Muscle layer of colon (tissue), 2 donors: Measurements from ENCODE around the gene DHRS9.

Experiments used
- H3K27ac ChIP-seq: one replicate; pipeline ENCODE4 v1.7.0; 2013; ENCODE audit warnings: low read depth, mild to moderate bottlenecking, low read length, moderate library complexity
- H3K27me3 ChIP-seq, 2 donors: one replicate each; pipeline ENCODE4 v1.7.0; 2013; ENCODE audit warnings: low read length in 2 of 2, mild to moderate bottlenecking in 2 of 2; ENCODE audit not compliant: insufficient read depth in 2 of 2, control insufficient read depth in 1 of 2
- H3K36me3 ChIP-seq: one replicate; pipeline ENCODE4 v1.7.0; 2013; ENCODE audit warnings: mild to moderate bottlenecking, low read length; ENCODE audit not compliant: insufficient read depth
- H3K4me1 ChIP-seq: one replicate; pipeline ENCODE4 v1.7.0; 2013; ENCODE audit warnings: mild to moderate bottlenecking, low read length; ENCODE audit not compliant: insufficient read depth
- H3K4me3 ChIP-seq, 2 donors: one replicate each; pipeline ENCODE4 v1.7.0; 2013; ENCODE audit warnings: low read length in 2 of 2, low read depth in 1 of 2, mild to moderate bottlenecking in 1 of 2, moderate library complexity in 1 of 2
- H3K9ac ChIP-seq: one replicate; pipeline ENCODE4 v1.7.0; 2013; ENCODE audit warnings: low read length
- H3K9me3 ChIP-seq: one replicate; pipeline ENCODE4 v1.7.0; 2013; ENCODE audit warnings: mild to moderate bottlenecking, low read length
- donor health status: abdominal sarcoma.
- donor health status: Adenocarcinoma of cecum.

DHRS9 gene

DNA sequence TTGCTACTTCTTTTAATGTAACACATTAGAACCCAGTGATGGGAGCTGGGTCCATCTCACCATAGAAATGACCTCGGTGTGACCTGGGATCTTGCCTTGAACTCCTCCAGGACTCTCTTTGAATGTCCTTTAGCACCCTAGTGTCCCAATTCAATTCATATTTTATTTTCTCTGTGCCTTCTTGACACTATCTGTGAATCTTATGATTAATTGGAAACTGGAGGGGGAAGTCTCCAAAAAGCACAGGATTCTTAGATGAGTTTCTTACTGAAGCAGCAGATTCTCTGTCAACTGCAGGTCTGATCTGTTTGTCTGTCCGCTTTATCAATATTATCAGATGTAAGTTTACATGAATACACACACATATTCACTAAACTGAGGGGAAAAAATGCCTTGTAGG is 470 bp downstream of the DHRS9 start:
- Histone ChIP-seq H3K9me3 (no peaks in the 10 kb centered on the region), H3K36me3 (no peaks in the 10 kb centered on the region), H3K4me1 (no peaks in the 10 kb centered on the region), H3K4me3 (no peak overlapping the region), H3K27me3 (no peaks in the 10 kb centered on the region), H3K9ac (no peak overlapping the region), H3K27ac (no peak overlapping the region)

DNA sequence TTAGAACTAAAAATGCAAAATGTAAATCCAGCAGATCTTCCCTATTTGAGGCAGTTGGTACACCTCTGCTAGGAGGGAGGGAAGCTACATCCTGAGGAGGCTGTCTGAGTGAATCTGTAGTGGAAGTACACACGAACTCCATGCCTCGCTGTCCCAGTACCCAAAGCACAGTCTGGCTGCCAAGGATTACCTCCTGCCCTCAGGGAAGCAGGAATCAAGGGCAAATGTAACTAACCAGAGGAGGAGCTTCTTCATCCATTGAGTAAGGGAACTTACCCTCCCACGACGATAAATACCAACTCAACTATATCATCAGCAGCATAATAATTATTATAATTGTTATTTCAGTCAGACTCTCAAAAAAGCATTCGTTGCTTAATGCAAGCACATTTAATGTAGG is 2.1 kb downstream of the DHRS9 start:
- Histone ChIP-seq H3K27me3 (no peaks in the 10 kb centered on the region), H3K4me3 (no peak overlapping the region), H3K9me3 (no peaks in the 10 kb centered on the region), H3K36me3 (no peaks in the 10 kb centered on the region), H3K4me1 (no peaks in the 10 kb centered on the region), H3K27ac (no peak overlapping the region), H3K9ac (no peak overlapping the region)

DNA sequence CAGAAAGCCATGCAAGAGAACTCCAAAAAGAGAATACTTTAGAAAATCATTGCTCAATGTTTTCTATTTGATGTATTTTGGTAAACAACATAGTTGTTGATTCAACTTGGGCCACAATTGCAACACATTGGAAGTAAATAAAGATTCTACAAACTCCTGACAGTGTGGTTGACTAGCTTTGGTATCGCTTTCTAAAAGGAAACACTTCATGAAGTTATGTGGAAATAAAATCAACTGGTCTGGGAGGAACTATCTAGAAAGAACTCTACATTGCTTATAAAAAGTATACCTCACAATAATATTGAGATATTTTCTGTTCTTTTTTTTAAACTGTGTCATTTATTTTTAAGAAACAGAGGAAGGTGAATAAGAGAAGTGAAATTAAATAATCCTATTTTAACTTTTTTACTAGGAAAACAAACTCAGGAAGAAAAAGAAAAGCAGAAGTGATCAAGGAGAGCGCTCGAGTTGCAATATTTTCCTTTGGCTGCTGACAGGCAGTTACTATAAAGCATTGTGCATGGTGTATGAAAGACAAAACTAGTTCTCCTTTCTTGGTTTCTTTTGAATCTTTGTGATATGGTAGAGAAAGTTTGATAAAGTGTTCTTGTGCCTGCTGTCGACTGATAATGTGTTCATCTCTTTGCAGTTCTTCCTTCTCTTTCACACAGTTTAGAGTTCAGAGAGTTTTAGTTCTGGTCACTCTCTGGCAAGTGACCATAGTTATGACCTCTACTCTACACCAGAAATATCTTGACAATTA is 3.0 kb downstream of the DHRS9 start:
- Histone ChIP-seq H3K36me3 (no peaks in the 10 kb centered on the region), H3K9me3 (no peaks in the 10 kb centered on the region), H3K4me3 (no peak overlapping the region), H3K4me1 (no peaks in the 10 kb centered on the region), H3K27ac (no peak overlapping the region), H3K9ac (no peak overlapping the region), H3K27me3 (no peaks in the 10 kb centered on the region)

DNA sequence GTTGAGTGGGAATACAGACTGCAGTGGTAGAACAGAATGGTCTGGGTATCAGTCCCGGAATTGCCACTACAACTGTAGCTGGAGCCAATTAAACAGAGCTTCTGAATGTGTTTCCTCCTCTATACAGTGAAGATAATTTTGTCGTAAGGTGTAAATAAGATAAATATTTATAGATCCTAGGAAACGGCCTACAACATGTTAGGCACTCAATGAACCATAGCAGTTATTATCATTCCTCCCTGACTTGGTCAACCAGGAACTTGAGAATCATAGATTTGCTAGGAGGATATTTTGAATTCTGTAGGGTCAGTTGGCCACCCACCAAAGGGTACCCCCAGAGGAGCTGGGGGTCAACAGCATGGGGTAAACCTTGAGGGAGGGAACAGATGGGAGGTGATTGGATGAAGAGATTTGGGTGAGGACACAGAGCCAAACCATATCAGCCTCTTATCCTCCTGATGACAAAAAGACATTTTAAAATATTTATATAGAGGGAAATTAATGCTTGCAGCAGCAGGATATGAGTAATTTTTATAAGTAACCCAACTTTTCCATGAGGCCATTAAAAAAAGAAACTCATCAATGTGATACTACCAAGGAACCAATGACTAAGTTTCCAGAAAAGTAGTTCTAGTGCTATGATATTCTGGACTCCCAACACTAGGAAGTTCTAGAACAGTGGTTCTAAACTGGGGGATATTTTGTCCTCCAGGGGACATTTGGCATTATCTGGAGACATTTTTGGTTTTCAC is 4.0 kb downstream of the DHRS9 start:
- no peaks in the 10 kb centered on the region for H3K9me3 ChIP-seq
- no peak overlapping the region for H3K4me3 ChIP-seq
- no peaks in the 10 kb centered on the region for H3K36me3 ChIP-seq
- H3K4me1 ChIP-seq: no peaks in the 10 kb centered on the region
- H3K27ac ChIP-seq: no peak overlapping the region
- no peak overlapping the region for H3K9ac ChIP-seq
- H3K27me3 ChIP-seq: no peaks in the 10 kb centered on the region

DNA sequence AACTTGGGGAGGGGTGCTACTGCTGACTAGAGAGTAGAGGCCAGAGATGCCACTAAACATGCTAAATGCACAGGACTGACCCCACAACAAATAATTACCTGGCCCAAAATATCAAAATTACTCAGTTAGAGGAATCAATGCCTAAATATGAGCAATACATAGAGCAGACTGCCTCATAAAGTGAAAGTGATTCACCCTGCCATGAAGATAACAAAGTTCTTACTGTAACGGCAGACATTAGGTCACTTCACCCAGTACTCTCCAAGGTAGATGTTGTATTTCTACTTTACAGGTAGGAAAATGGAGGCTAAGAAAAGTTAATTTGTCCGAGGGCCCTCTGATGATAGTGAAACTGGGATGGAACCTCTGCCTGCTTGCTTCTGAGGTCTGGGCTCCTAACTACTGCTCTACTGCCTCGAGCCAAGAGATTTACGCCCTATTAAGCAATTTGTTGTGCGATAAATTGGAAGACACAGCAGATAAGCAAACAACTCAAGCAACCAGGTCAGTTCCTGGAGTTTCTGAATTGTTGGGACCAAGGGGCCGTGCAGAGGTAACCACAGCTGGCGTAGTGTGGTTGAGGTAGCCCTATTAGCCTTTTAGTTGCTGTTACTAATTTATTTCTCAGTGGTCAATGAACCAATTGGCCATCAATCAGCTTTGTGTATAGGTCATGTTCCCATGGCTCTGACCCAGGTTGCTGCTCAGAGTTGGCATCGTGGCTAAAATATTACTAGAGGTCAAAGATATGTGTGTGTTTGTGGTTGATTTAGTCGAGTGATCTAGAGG is 4.8 kb downstream of the DHRS9 start:
- Histone ChIP-seq H3K27ac (no peak overlapping the region), H3K4me1 (no peaks in the 10 kb centered on the region), H3K36me3 (no peaks in the 10 kb centered on the region), H3K9ac (no peak overlapping the region), H3K4me3 (no peak overlapping the region), H3K27me3 (no peaks in the 10 kb centered on the region), H3K9me3 (no peaks in the 10 kb centered on the region)

DNA sequence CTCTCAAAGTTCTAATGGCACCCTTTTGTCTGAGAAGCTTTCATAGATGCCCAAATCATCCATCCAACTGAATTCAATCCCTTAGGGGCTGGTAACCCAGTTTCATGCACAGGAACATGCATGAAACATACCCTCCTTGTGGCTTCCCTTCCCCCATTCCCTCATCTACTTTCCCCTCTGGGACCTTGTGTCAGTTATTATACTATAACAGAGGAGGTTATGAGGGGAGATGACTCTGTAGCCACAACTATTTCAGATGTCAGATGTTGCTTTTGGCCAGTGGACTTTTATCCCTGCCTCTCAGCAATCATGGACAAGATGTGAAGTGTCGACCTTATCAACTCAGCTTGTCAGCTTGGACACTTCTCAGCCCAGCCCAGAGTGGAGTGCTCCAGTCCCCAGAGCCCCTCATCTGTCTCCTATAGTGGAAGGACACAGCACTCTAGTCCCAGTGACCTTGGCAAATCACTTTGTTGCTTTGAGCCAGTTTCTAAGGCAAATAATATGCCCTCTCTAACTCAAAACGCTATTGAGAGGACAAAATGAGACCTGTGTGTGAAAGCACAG is 8.4 kb downstream of the DHRS9 start:
- H3K9me3 ChIP-seq: no peaks in the 10 kb centered on the region
- H3K36me3 ChIP-seq: no peaks in the 10 kb centered on the region
- no peak overlapping the region for H3K4me3 ChIP-seq
- H3K4me1 ChIP-seq: no peaks in the 10 kb centered on the region
- H3K27me3 ChIP-seq: no peaks in the 10 kb centered on the region
- H3K9ac ChIP-seq: no peak overlapping the region
- H3K27ac ChIP-seq: no peak overlapping the region

DNA sequence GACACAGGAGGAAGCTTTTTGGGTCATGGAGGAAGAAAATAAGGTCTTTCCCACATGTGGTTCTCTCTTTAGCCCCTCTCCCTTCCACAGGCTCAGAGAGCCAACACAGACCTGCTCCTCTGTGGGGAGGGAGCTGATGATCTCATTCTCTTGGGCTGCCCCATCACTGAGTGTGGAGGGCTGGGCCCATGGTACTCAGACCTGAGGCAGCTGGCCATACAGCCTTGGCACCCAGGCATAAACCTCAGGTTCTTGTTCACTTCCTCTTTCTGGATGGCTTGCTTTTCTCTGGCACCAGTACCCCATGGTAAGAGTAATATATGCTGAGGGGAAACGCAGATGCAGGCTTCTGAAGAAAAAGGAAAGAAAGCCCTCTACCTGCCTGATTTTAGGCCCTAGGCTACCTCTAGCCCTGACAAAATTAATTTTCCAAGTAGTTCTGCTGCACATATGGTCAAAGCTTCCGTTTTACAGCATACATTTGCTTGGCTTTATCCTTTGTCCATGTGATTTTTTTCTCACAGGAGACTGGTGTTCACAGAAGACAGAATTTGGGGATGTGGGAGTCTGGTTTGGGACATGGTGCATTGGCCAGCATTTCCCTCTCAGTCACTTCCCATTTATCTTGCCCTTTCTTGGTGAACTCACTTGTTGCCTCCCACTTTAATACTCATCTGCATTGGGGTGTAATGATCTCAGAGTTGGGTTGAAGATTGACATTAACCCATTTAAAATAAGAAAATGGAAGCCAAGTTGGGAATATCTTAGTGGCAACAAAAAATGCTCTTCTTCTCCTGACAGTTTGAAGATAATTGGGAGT is 11.1 kb downstream of the DHRS9 start:
- H3K4me1 ChIP-seq: no peaks in the 10 kb centered on the region
- no peak overlapping the region for H3K4me3 ChIP-seq
- no peaks in the 10 kb centered on the region for H3K9me3 ChIP-seq
- no peak overlapping the region for H3K9ac ChIP-seq
- no peaks in the 10 kb centered on the region for H3K36me3 ChIP-seq
- no peak overlapping the region for H3K27ac ChIP-seq
- H3K27me3 ChIP-seq: no peaks in the 10 kb centered on the region

DNA sequence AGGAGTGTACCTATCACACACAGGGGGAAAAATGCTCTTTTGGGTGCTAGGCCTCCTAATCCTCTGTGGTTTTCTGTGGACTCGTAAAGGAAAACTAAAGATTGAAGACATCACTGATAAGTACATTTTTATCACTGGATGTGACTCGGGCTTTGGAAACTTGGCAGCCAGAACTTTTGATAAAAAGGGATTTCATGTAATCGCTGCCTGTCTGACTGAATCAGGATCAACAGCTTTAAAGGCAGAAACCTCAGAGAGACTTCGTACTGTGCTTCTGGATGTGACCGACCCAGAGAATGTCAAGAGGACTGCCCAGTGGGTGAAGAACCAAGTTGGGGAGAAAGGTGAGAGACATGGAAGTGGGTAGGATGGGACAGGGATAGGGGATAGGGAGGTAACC is 12.2 kb downstream of the DHRS9 start:
- no peak overlapping the region for H3K4me3 ChIP-seq
- H3K27ac ChIP-seq: no peak overlapping the region
- H3K4me1 ChIP-seq: no peaks in the 10 kb centered on the region
- H3K27me3 ChIP-seq: no peaks in the 10 kb centered on the region
- no peaks in the 10 kb centered on the region for H3K9me3 ChIP-seq
- no peak overlapping the region for H3K9ac ChIP-seq
- H3K36me3 ChIP-seq: no peaks in the 10 kb centered on the region

DNA sequence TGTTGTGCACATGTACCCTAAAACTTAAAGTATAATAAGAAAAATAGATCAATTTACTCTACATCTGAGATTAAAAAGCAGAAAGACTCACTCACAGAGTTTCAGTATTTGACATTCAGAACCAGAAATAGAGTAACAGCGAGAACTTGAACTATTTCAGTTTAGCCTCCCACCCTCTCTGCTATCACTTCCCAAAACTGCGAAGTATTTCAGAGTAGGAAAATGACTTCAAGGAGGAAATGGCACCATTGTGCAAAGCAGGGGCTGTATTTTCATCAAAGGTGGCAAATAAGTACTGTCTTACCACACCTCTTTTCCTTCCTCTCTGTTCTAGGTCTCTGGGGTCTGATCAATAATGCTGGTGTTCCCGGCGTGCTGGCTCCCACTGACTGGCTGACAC is 13.6 kb downstream of the DHRS9 start:
- Histone ChIP-seq H3K9me3 (no peaks in the 10 kb centered on the region), H3K4me1 (no peaks in the 10 kb centered on the region), H3K36me3 (no peaks in the 10 kb centered on the region), H3K9ac (no peak overlapping the region), H3K4me3 (no peak overlapping the region), H3K27ac (no peak overlapping the region), H3K27me3 (no peaks in the 10 kb centered on the region)

DNA sequence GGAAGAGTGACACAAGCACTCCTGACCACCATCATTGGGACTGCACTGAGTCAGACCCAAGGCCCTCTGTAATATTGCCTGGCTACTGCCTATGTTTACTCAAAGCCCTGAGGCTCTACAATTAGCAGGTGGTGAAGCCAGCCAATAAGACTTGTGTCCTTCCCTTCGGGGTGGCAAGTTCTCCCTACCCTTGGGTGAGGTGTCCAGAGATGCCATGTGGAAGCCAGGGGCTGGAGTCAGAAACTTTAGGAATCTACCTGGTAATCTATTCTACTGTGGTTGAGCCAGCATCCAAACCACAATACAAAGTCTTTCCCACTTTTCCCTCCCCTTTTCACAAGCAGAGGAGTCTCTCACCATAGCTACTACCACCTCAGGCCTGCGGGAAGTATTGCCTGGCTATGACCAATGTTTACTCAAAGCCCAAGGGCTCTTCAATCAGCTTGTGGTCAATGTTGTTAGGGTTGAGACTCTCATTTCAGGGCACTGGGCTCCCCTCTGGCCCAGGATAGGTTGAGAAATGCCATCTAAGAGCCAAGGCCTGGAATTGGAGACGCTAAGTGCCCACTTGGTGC is 17.6 kb downstream of the DHRS9 start:
- Histone ChIP-seq H3K4me1 (no peaks in the 10 kb centered on the region), H3K27ac (no peak overlapping the region), H3K4me3 (no peak overlapping the region), H3K9me3 (no peaks in the 10 kb centered on the region), H3K9ac (no peak overlapping the region), H3K36me3 (no peaks in the 10 kb centered on the region), H3K27me3 (no peaks in the 10 kb centered on the region)
